HG03342 (cell line): ENCODE measurements around the gene ACTA2.

Experiments used
- ATAC-seq: cut with Tn5 transposase; IDR thresholded peaks from one replicate; pipeline ENCODE4 v1.9.1; 2021; ENCODE audit warnings: mild to moderate bottlenecking, moderate library complexity; ENCODE audit not compliant: unreplicated experiment

The ACTA2 gene

DNA sequence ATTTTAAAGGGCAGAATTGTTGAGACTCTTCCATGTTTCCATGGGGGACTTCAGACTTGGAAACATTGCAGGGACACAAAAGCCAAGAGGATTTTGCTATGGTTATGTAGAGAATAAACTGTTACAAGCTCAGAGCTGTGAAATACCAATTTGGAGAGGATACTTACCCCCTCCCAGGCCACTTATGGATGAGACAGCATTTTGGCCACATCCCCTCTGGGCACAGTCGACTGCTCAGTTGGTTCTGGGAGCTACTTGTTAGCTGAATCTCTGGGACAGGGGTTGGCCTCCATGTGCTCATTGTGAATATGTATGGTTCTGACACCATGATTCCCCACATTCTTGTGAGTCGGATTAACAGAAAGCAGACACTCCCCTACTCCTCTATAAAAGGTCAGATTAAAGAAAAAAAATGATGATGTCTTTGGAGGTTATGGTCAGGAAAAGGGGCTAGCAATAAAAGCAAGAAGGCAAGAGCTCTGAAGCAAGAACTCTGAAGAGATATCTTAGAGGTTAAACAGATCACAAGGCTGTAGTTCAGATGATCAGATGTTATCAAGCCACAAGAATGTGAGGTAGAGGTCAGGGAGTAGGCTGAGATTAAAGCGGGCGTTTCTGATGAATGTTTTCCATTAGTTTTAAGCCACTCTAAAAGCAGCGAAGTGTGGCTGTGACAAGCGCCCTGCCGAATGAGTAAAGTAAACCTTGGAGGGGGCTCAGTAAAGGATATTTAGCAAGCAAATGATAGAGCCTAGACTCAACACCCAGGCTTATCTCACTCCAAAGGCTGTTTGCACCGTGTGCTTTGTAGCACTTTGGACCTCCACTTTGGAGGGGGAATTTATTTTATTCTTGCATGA lies 55.3 kb downstream of the ACTA2 start:
- no peak for ATAC-seq

DNA sequence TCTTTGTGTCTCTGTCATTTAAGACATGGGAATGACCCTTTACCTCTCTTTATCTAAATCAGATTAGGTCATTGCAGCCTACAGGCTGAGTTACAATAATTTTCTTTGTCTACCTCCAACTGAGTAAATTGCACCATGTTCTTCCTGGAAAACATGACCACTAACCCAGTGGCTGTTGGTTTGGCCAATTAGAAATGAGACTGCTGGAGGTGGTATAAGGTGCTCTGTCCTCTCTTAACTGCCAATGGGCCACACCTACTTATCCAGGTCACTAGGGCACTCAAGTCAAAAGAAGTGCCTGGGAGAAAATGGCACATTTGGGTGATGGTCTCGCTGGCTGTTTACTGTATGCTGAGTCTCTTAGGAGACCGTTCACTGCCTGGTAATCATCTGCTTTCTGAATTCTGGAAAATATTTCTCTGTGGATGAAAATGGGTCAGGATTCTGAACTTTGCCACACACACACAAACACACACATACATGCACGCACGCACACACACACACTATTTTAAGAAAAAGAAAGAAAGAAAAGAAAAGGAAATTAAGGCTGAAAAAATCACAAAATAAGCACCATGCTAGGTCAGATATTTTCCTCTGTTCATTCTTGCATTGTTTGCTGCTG lies 56.1 kb downstream of the ACTA2 start:
- no peak for ATAC-seq

DNA sequence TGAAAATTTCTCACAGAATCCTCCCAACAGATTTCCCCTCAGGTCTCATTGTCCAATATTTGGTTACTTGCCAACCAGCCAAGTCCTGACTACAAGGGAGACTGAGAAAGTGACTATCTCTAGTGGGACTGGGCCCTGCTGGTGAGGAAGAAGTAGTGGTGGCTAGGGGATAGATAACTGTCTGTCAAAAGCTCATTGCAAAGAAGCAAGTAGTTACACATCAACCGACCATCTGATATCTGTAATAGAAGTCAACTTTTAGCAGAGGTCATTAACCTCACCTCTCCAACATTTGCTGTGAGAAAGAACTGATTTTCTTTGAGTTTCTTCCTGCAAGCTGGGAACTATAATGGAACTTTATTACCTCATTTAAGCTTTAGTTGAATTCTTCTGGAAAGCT lies 57.3 kb downstream of the ACTA2 start:
- ATAC-seq: no peak

DNA sequence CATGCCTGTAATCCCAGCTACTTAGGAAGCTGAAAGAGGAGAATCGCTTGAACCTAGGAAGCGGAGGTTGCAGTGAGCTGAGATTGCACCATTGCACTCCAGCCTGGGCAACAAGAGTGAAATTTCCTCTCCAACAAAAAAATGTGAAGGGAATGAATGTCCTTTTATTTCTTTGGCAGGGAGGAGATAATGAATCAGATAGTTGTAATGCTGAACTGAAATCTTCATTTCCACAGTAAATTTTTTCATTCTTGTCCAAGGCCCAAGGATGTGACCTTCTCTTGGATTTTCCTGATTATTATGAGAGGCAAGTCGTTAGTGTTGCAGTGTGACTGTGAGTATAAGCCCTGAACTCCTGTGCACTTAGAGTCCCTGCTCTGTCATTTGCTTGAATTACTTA lies 59.0 kb downstream of the ACTA2 start:
- no peak for ATAC-seq

DNA sequence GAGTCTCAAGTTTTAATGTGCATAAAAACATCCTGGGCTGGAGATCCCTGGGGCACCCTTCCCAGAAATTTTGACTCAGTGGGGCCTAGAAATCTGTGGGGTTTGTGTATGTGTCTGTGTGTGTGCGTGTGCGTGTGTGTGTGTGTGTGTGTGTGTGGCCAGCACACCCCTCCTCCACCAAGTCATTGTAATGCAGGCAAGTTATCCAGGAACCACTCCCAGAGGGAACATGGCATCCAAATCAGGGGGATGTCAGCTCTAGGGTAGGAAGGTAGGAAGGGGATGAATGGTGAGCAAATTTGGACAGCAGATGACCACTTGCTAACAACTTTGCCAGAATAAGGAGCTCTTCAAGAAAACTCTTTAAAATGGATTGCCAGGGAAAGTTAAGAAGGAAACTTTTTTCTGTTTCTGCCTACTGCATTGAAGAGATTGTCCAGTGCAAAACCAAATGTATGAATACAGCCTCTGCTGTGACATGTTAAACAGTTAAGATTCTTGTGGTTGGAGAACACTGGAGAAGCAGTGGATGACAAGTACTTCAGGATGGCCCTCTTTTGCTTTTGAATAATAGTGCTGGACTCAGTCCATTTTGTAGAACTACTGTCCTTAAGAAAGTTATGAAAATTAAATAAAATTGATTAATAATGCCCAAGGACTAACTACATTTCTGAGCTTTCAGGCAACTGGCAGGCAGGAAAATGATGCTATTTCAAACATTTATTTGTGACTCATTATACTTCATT lies 60.2 kb downstream of the ACTA2 start:
- ATAC-seq: no peak

DNA sequence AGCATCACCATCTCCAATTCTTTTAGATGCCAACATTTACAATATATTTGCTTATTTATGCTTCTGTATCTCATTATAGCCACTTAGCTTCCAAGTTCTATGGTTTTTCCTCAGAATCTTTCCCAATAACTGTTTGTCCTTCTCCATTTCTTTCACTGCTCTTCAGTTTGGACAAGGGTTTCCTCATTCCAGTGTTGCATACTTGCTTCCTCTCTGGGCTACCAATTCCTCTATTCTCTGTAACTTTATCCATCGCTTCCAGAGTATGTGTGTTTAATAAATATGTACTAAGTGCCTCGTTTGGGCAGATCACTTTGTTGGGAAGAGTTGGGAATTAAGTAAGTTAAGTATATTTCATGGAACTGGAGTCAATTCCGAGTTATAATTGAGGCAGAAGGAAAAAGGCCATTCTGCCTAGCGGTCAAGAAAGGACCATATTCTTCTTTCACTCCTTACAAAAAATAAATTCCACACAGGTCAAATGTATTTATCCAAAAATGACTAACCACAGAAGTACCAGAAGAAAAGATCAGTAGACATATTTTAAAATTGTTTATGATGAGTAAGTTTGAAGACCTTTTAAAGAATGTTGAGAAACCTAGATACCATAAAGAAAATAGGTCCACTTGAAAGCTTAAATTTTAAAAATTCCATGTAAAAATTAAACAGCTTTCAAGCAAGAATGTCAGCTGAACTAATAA lies 61.7 kb downstream of the ACTA2 start:
- ATAC-seq: no peak

DNA sequence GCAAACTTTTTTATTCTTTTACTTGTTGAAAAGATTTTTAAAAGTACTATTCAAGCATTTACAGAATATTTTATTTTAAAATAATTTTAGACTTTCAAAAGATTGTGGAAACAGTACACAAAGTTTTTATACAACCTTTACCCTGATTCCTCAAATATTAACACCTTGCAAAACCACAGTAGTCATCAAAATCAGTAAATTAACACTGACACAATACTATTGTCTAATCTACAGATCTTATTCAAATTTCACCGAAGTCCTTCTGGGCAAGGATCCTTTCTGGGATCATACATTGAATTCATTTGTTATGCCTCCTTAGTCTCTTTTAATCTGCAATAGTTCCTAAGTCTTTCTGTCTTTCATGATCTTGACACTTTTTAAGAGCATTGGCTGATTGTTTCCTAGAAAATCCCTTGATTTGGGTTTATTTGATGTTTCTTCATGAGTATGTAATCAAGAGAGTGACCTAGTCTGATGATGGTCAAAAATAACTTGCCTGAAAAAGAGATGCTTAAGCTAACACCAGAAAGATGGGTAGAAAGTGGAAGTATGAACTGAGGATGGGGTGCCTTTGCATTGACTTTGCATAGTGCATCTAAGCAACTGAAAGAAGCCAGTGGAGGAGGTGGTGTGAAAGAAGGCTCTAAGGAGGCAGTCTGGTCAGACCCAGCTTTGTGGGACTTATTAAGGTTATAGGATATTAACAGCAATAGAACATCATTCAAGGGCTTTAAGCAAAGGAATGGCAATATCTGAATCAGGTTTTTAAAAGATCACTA lies 62.8 kb downstream of the ACTA2 start:
- peak; percentile 60 for ATAC-seq

DNA sequence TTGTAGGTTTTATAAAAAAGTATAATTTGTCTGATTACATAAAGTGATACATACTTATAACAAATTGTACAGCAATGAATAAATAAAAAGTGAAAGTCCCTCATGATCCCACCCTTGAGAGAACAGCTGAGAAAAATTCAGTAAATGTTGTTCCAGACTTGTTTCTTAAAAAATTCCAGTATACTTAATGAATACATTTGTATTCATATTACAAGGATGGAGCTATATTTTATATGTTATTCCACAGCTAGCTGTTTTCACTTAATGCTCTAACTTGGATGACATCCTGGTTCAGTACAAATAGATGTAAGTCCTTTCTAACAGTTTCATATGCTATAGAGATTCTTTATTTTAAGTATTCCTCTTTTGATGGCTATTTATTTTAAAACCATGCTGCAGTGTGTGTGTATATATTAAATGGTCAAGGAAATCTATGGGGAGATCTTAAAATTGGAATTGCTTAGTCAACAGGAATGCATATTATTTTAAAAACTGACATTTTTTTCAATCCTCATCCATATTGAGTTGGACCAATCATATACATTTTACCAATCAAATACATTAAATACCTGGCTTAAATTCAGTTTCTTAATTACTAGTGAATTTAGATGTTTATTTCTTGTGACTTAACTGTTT lies 63.6 kb downstream of the ACTA2 start:
- ATAC-seq: no peak

DNA sequence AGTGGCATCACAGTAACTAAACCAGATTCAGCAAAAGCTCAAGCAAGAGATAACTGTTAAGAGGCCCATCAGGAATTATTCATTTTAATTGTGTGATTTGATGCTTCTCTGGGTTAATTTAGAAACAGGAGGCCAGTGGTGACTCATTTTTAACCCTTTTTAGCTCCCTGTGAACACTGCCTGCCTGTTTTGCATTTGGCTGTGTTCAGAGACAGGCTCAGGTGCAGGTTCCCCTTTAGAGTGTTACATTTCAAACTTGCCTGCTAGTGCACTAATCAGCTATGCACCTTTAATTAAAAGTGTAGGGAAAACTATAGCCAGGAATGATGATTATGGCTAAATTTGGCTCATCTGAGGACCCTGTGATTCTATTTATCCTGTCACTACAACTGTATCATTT lies 66.0 kb downstream of the ACTA2 start:
- peak; percentile 70 for ATAC-seq
